NB4 (cell line): Measurements from ENCODE around the gene DLGAP4.

Experiments used
- DNase-seq: peaks from one replicate; pipeline ENCODE4 v3.0.0; 2010; ENCODE audit warnings: low read depth
- H3K4me3 ChIP-seq: one replicate; pipeline ENCODE4 v1.5.1; 2011; ENCODE audit warnings: mild to moderate bottlenecking, low read depth, low read length, moderate library complexity
- MYC ChIP-seq: IDR thresholded peaks from 2 replicates; pipeline ENCODE4 v1.6.1; 2011; ENCODE audit warnings: low read depth, low read length
- POLR2A ChIP-seq: IDR thresholded peaks from 2 replicates; pipeline ENCODE4 v1.6.1; 2011; ENCODE audit warnings: mild to moderate bottlenecking; ENCODE audit not compliant: insufficient read length; ENCODE audit errors: extremely low read depth
- TF ChIP-seq, protein P1 (sequence below): IDR thresholded peaks from 2 replicates; pipeline ENCODE4 v1.6.1; 2011; ENCODE audit warnings: low read depth, low read length
- TF ChIP-seq, protein P2 (sequence below): IDR thresholded peaks from one replicate; pipeline ENCODE4 v1.5.1; 2012; ENCODE audit warnings: low read depth, low read length

DLGAP4 gene

DNA sequence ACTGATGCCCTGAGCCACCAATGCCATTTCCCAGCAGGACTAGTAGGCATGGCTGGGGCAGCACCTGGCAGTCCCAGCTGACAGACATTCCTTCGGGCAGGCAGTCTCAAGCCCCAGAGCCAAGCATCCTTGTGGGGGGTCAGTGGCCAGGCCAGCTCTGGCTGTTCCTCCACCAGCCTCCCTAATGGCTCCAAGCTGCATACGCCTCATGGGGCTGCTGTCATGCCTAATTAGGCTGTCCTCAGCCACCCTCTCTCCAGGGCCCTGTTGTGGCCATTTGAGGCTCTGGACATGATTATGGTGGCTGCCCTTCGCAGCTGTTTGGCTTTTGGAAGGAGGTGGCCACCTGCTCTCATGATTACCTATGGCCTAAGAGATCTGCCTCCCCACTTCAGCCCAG is 79.4 kb downstream of the DLGAP4 start:
- TF ChIP-seq MYC, result no peak
- TF ChIP-seq, protein P1, sequence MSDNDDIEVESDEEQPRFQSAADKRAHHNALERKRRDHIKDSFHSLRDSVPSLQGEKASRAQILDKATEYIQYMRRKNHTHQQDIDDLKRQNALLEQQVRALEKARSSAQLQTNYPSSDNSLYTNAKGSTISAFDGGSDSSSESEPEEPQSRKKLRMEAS, result no peak
- TF ChIP-seq, protein P2, sequence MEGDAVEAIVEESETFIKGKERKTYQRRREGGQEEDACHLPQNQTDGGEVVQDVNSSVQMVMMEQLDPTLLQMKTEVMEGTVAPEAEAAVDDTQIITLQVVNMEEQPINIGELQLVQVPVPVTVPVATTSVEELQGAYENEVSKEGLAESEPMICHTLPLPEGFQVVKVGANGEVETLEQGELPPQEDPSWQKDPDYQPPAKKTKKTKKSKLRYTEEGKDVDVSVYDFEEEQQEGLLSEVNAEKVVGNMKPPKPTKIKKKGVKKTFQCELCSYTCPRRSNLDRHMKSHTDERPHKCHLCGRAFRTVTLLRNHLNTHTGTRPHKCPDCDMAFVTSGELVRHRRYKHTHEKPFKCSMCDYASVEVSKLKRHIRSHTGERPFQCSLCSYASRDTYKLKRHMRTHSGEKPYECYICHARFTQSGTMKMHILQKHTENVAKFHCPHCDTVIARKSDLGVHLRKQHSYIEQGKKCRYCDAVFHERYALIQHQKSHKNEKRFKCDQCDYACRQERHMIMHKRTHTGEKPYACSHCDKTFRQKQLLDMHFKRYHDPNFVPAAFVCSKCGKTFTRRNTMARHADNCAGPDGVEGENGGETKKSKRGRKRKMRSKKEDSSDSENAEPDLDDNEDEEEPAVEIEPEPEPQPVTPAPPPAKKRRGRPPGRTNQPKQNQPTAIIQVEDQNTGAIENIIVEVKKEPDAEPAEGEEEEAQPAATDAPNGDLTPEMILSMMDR, result no peak
- no peak for TF ChIP-seq POLR2A
- no peak overlapping the region for H3K4me3 ChIP-seq
- no peak for DNase-seq

DNA sequence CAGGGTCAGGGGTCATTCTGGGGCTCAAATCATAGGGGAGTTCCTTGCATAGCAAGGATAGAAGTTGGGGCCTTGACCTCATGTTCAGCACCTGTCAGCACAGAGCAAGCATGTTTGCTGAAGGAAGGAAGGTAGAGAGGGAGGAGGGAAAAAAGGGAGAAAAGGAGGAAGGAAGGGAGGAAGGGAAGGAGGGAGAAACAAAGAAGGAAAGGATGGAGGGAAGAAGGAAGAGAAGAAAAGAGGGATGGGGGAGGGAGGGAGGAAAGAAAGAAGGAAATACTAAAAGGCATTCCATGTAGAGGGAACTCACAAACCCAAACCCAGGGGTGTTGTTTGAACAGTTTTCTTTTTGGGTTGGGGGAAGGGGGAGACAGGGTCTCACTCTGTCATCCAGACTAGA is 80.1 kb downstream of the DLGAP4 start:
- DNase-seq, result no peak
- TF ChIP-seq, protein P1, result no peak
- TF ChIP-seq POLR2A (no peak), MYC (no peak)
- TF ChIP-seq, protein P2, result no peak
- H3K4me3 ChIP-seq, result no peak overlapping the region

DNA sequence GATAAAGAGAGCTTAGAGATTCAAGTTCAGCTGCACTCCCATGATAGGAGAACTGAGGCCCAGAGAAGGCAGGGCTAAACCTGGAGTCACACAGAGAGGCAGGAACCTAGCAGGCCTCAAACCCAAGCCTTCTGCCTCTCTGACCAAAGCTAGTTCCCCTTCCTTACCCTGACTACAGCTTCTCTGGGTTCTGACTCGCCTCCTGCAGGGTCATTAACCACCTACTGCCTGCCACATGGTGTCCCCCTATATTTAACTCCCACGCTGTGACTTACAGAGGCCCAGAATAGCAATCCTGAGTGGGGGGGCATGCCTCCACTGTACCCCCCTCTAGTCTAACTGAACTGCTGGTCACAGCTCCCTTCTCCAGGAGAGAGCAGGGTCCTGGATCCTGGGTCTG is 84.1 kb downstream of the DLGAP4 start:
- no peak for DNase-seq
- H3K4me3 ChIP-seq, result no peak overlapping the region
- TF ChIP-seq, protein P2, result no peak
- TF ChIP-seq, protein P1, result no peak
- no peak for TF ChIP-seq MYC
- TF ChIP-seq POLR2A, result no peak

DNA sequence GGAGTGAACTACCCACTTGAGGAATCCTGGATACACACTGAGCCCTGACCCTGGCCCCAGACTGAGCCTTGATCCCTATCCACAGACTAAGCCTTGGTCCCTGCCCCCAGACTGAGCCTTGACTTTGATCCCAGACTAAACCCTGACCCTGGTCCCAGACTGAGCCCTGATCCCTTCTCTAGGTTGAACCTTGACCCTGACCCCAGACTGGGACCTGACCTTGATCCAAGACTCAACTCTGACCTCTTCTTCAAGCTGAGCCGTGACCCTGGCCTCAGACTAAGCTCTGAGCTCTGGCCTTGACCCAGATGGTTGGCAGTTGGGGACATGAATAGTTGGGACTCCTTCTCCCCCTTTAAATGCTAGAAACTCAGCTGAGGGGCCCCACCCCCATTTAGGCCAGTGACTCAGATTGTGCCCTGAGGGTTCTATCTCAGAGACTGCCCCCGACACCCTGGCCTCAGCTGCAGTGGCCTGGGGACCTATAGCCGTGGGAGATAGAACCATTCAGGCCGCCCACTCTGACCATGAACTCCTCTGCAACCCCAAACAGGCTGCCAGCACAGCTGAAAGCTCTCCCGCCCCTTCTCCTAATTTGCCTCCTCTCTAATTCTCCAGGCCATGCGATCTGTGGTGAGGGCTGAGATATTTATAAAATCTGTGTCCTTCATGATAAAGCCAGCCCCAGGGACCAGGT is 84.7 kb downstream of the DLGAP4 start:
- TF ChIP-seq, protein P1, result no peak

DNA sequence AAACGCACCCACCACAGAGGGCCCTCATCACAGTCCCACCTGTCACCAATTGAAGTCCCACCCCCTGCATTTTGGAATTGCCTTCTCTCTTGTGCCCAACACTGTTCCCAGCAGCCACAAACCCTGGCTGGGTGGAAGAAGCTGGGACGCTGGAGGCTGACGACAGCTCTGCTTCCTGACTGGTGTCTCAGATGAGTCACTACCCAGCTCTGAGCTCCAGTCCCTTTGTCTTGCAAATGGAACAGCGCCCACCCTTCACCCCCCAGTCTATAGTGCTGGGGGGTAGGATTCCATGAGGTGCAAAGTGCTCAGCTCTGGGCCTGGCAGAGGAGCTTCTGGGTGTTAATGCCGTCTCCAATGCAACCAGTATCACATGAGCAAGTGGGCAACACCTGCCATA is 85.3 kb downstream of the DLGAP4 start:
- no peak for DNase-seq
- no peak overlapping the region for H3K4me3 ChIP-seq
- TF ChIP-seq, protein P2, result no peak
- TF ChIP-seq, protein P1, result no peak
- TF ChIP-seq POLR2A (no peak), MYC (no peak)

More for the DNA sequence above, 84.7 kb downstream of the DLGAP4 start:
- no peak overlapping the region for H3K4me3 ChIP-seq
- DNase-seq, result no peak

DNA sequence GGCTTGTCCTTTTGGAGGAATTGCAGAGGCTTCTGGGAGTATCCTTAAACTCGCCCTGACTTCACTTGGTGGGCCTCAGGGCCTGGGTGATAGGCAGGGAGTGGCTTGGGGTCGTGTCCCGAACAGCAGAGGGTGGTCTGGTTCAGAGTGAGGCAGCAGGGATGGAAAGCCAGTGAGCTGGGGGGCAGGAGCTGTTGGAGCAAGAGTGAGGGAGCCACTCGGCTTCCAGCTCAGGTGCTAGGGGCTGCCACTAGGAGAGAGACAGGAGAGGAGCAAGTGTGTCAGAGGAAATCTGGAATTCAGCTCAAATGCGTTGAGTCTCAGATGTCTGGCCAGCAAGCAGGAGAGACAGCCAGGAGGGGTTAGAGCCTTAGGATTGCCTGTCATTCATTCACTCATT is 85.8 kb downstream of the DLGAP4 start:
- no peak overlapping the region for H3K4me3 ChIP-seq
- DNase-seq, result no peak
- TF ChIP-seq, protein P1, result no peak
- TF ChIP-seq MYC (no peak), POLR2A (no peak)
- TF ChIP-seq, protein P2, result no peak
